Measurements from ENCODE around the gene ZCCHC13.

DNA sequence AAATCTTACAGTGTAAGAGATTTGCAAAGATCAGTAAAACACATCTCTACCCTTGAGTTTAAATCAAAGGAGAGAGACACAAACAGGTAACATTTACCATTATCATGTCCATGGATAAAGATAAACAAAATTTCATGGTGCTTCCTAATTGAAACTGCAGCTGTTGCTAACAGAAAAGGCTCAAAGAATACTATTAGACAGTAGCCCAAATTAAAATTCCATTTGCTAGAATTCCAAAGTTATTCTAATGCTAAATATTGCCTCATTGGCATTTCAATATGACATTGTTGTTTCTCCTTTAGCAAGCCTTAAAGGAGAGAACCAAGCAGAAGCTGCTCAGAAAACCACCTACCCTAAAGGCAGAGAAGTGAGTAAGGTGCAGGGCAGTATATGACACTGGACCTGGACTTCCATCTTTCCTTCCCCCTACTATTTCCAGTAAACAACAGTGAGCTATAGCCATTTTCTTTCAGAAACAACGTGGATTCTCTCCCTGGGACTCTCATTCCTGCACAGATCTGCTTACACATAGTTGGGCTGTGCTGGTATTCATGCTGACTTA lies 19.5 kb upstream of the ZCCHC13 start:
- TF ChIP-seq TAF1 (IDR thresholded peaks at IDR 0.05; ENCODE audit: low read depth, low read length) (no peak), POLR2A (IDR thresholded peaks at IDR 0.05; ENCODE audit: low read depth, low read length) (no peak), POLR2AphosphoS5 (IDR thresholded peaks at IDR 0.05; ENCODE audit: low read depth, low read length) (no peak), SPI1 (IDR thresholded peaks at IDR 0.05; ENCODE audit: low read depth, low read length) (no peak), PAX5 (IDR thresholded peaks at IDR 0.05; ENCODE audit: insufficient read depth, low read length, severe bottlenecking) (no peak), POU2F2 (IDR thresholded peaks at IDR 0.05; ENCODE audit: low read depth, low read length) (no peak)
